ENCODE data around the gene S100A4. TPM values are rescaled to one million over a fixed set of nuclear protein-coding genes. Genes with fewer than 3 reads are reported as not detected.

Gene S100A4
- total RNA-seq, 1 donor from 2014 or later, result 4.7 TPM

GRCh38 chr1:153543736-153544135 lies 1.9 kb downstream of the S100A4 start:
- TF ChIP-seq, protein P1, sequence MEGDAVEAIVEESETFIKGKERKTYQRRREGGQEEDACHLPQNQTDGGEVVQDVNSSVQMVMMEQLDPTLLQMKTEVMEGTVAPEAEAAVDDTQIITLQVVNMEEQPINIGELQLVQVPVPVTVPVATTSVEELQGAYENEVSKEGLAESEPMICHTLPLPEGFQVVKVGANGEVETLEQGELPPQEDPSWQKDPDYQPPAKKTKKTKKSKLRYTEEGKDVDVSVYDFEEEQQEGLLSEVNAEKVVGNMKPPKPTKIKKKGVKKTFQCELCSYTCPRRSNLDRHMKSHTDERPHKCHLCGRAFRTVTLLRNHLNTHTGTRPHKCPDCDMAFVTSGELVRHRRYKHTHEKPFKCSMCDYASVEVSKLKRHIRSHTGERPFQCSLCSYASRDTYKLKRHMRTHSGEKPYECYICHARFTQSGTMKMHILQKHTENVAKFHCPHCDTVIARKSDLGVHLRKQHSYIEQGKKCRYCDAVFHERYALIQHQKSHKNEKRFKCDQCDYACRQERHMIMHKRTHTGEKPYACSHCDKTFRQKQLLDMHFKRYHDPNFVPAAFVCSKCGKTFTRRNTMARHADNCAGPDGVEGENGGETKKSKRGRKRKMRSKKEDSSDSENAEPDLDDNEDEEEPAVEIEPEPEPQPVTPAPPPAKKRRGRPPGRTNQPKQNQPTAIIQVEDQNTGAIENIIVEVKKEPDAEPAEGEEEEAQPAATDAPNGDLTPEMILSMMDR (IDR thresholded peaks at IDR 0.05; ENCODE audit: partially characterized antibody, unreplicated experiment), result no peak
- Mint-ChIP-seq H3K4me1 (ENCODE audit: low read depth, unreplicated experiment) (peaks cover 22% of the 10 kb centered on the region), H3K27ac (ENCODE audit: unreplicated experiment) (no peak overlapping the region), H3K4me3 (ENCODE audit: unreplicated experiment) (no peak overlapping the region), H3K27me3 (ENCODE audit: unreplicated experiment) (peaks cover 10% of the 10 kb centered on the region), H3K36me3 (ENCODE audit: unreplicated experiment) (no peaks in the 10 kb centered on the region), H3K9me3 (ENCODE audit: unreplicated experiment) (peaks cover 6% of the 10 kb centered on the region)
- DNase-seq, result no peak

DNA sequence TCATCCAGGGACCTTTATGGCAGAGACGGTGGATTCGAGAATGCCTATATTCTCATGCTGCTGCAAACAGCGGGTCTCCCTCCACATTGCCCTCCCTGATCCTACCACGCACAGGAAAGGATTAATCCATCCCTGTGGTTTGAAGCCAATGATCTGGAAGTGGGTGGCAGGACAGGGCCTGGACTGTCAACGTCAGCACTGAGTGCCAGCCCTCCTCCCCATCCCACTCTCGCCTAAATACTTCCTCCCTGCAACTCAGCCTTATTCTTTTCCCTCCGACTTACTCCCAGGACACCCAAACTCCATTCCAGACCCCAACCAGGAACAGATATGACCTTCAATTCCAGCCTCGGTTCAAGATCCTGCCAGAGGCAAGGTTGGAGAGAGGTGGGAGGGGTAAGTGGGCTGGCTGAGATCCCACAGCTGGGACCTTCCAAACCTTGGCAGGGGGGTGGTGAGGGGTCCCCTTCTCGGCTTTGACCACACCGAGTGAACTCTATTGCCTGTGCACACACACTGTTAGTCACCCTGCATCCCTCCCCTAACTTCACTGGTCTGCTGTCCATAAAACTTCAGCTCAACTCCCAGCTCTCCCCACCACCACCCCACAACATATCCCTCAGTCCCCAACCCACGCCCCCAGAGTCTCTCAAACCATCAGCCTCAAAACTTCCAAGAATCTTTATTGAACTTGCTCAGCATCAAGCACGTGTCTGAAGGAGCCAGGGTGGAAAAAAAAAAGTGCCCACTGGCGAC lies 2.5 kb downstream of the S100A4 start:
- Mint-ChIP-seq H3K27me3 (ENCODE audit: unreplicated experiment) (peaks cover 10% of the 10 kb centered on the region), H3K4me1 (ENCODE audit: low read depth, unreplicated experiment) (peaks cover 25% of the 10 kb centered on the region), H3K36me3 (ENCODE audit: unreplicated experiment) (no peaks in the 10 kb centered on the region), H3K4me3 (ENCODE audit: unreplicated experiment) (no peak overlapping the region), H3K27ac (ENCODE audit: unreplicated experiment) (no peak overlapping the region), H3K9me3 (ENCODE audit: unreplicated experiment) (peaks cover 6% of the 10 kb centered on the region)
- TF ChIP-seq, protein P1 (IDR thresholded peaks at IDR 0.05; ENCODE audit: partially characterized antibody, unreplicated experiment), result no peak
- no peak for DNase-seq

- peaks cover 10% of the 10 kb centered on the region for H3K27me3 Mint-ChIP-seq (ENCODE audit: unreplicated experiment)
- no peaks in the 10 kb centered on the region for H3K36me3 Mint-ChIP-seq (ENCODE audit: unreplicated experiment)
- H3K9me3 Mint-ChIP-seq (ENCODE audit: unreplicated experiment), result peaks cover 6% of the 10 kb centered on the region
- H3K4me1 Mint-ChIP-seq (ENCODE audit: low read depth, unreplicated experiment), result peaks cover 27% of the 10 kb centered on the region
- H3K27ac Mint-ChIP-seq (ENCODE audit: unreplicated experiment), result no peak overlapping the region
- DNase-seq, result no peak
- no peak overlapping the region for H3K4me3 Mint-ChIP-seq (ENCODE audit: unreplicated experiment)
- TF ChIP-seq, protein P1 (IDR thresholded peaks at IDR 0.05; ENCODE audit: partially characterized antibody, unreplicated experiment), result no peak
Observed at GRCh38 chr1:153541641-153542590, 3.7 kb downstream of the S100A4 start.

GRCh38 chr1:153540394-153541361 lies 4.9 kb downstream of the S100A4 start, which contains the start of gene S100A5:
Gene S100A5 (minus strand): TSS chr1:153540934. CDS start chr1:153540191, 743 bp downstream.
- Mint-ChIP-seq H3K9me3 (ENCODE audit: unreplicated experiment) (peaks cover 2% of the 10 kb centered on the region), H3K27me3 (ENCODE audit: unreplicated experiment) (peaks cover 10% of the 10 kb centered on the region), H3K27ac (ENCODE audit: unreplicated experiment) (peak within 1 kb of the TSS; percentile 38), H3K4me3 (ENCODE audit: unreplicated experiment) (peak within 1 kb of the TSS; percentile 49), H3K36me3 (ENCODE audit: unreplicated experiment) (no peaks in the 10 kb centered on the region), H3K4me1 (ENCODE audit: low read depth, unreplicated experiment) (peaks cover 29% of the 10 kb centered on the region)
- no peak for DNase-seq
- TF ChIP-seq, protein P1 (IDR thresholded peaks at IDR 0.05; ENCODE audit: partially characterized antibody, unreplicated experiment), result no peak
